GM18873 (cell line): Measurements from ENCODE around the gene PDIK1L.

Source experiments
- ATAC-seq: cut with Tn5 transposase; IDR thresholded peaks from one replicate; pipeline ENCODE4 v1.9.1; 2021; ENCODE audit warnings: mild to moderate bottlenecking, moderate library complexity, moderate number of reproducible peaks; ENCODE audit not compliant: unreplicated experiment, low FRiP score

The PDIK1L gene

GRCh38 chr1:26153966-26154532, 42.4 kb downstream of the PDIK1L start:
- ATAC-seq, result no peak

- ATAC-seq, result no peak
Measured at GRCh38 chr1:26154750-26155149, 43.1 kb downstream of the PDIK1L start.

GRCh38 chr1:26155370-26156284, 44.0 kb downstream of the PDIK1L start:
- no peak for ATAC-seq

GRCh38 chr1:26156285-26157038, 44.8 kb downstream of the PDIK1L start:
- no peak for ATAC-seq

- ATAC-seq, result no peak
Measured at GRCh38 chr1:26158271-26158907, 46.8 kb downstream of the PDIK1L start.

- no peak for ATAC-seq
Measured at GRCh38 chr1:26158908-26159742, 47.5 kb downstream of the PDIK1L start, which contains the start of gene FAM110D. Gene FAM110D (plus strand): TSS chr1:26159079. CDS start chr1:26161292, 2,213 bp downstream.

- ATAC-seq, result no peak
Measured at GRCh38 chr1:26159743-26160039, 48.1 kb downstream of the PDIK1L start.

- ATAC-seq, result no peak
Measured at GRCh38 chr1:26160527-26161414, 49.1 kb downstream of the PDIK1L start.

- no peak for ATAC-seq
Measured at GRCh38 chr1:26161415-26162219, 50.0 kb downstream of the PDIK1L start.

GRCh38 chr1:26162220-26162709, 50.6 kb downstream of the PDIK1L start:
- no peak for ATAC-seq

GRCh38 chr1:26163684-26164035, 52.0 kb downstream of the PDIK1L start:
- ATAC-seq, result no peak

GRCh38 chr1:26164036-26164860, 52.6 kb downstream of the PDIK1L start:
- no peak for ATAC-seq

GRCh38 chr1:26164861-26165842, 53.5 kb downstream of the PDIK1L start:
- no peak for ATAC-seq

GRCh38 chr1:26166719-26167281, 55.2 kb downstream of the PDIK1L start:
- no peak for ATAC-seq

GRCh38 chr1:26168410-26169197, 57.0 kb downstream of the PDIK1L start, which contains the start of gene C1orf232:
Gene C1orf232 (minus strand): TSS chr1:26168963. CDS start chr1:26168499, 464 bp downstream.
- ATAC-seq, result no peak
